ENCODE results near the gene PNPLA7. TPM values are rescaled to one million over a fixed set of nuclear protein-coding genes. Genes with fewer than 3 reads are reported as not detected.

PNPLA7 gene
- total RNA-seq, 1 experiment from 2014 or later = 3.9 TPM

- Histone ChIP-seq H3K36me3 (ENCODE audit: control insufficient read depth, insufficient read depth, low read length) (no peaks in the 10 kb centered on the region; the same call in 1 of the 2 replicates), H3K4me3 (ENCODE audit: low read depth in 2 of 2, low read length in 2 of 2) (no peak overlapping the region), H3K27ac (ENCODE audit: low read length) (no peak overlapping the region), H3K27me3 (ENCODE audit: control insufficient read depth, insufficient read depth, low read length) (no peaks in the 10 kb centered on the region), H3K9me3 (ENCODE audit: control insufficient read depth, insufficient read depth, low read depth, low read length) (no peaks in the 10 kb centered on the region), H3K4me1 (ENCODE audit: control insufficient read depth, insufficient read depth, low read length) (peaks cover 1% of the 10 kb centered on the region; the same call in 1 of the 2 replicates)
- intact Hi-C loops (cut with micrococcal nuclease; ENCODE audit: unreplicated experiment) = no loop called here
- ATAC-seq = no peak
- no peak for TF ChIP-seq CTCF (IDR thresholded peaks at IDR 0.05)
- ChIA-PET CTCF (no interaction called here), POLR2A (no interaction called here)
- no peak for DNase-seq (ENCODE audit: low read depth, low spot score)
- in situ Hi-C loops (cut with HindIII; ENCODE audit: low pct_unique_long_range_greater_than_20kb, low sequenced_read_pairs) = no loop called here
- BruUV-seq (replicated peaks) = no TSS peak
Measured at GRCh38 chr9:137564817-137565411, 14.7 kb upstream of the PNPLA7 start.

GRCh38 chr9:137564134-137564533, 13.9 kb upstream of the PNPLA7 start:
- H3K4me1 ChIP-seq (ENCODE audit: control insufficient read depth, insufficient read depth, low read length) = peaks cover 3% of the 10 kb centered on the region; the same call in 1 of the 2 replicates
- no peaks in the 10 kb centered on the region; the same call in 1 of the 2 replicates for H3K36me3 ChIP-seq (ENCODE audit: control insufficient read depth, insufficient read depth, low read length)
- ChIA-PET POLR2A (no interaction called here), CTCF (interaction anchor here (0.6 kb wide), 1 partner anchor 291 kb away, joined by 4 read pairs; no protein-coding TSS in a partner anchor)
- no peak overlapping the region for H3K27ac ChIP-seq (ENCODE audit: low read length)
- no peak for TF ChIP-seq CTCF (IDR thresholded peaks at IDR 0.05)
- no peak for TF ChIP-seq POLR2AphosphoS5 (IDR thresholded peaks at IDR 0.05; ENCODE audit: low read depth, low read length)
- no peak for TF ChIP-seq SIN3A (IDR thresholded peaks at IDR 0.05; ENCODE audit: borderline replicate concordance, insufficient read depth, low read depth, low read length)
- TF ChIP-seq TCF7L2 (IDR thresholded peaks at IDR 0.05; ENCODE audit: low read depth, low read length) = no peak
- TF ChIP-seq REST (IDR thresholded peaks at IDR 0.05; ENCODE audit: insufficient read depth in 1 of 2, low read depth in 2 of 2, low read length in 1 of 2) = no peak
- ATAC-seq (0 out of 2 replicates have a peak, but pooled peaks have one; percentile 30), DNase-seq (ENCODE audit: low read depth, low spot score) (no peak)
- no peaks in the 10 kb centered on the region for H3K27me3 ChIP-seq (ENCODE audit: control insufficient read depth, insufficient read depth, low read length)
- in situ Hi-C loops (cut with HindIII; ENCODE audit: low pct_unique_long_range_greater_than_20kb, low sequenced_read_pairs) (no loop called here), intact Hi-C loops (cut with micrococcal nuclease; ENCODE audit: unreplicated experiment) (no loop called here)
- no peak overlapping the region for H3K4me3 ChIP-seq (ENCODE audit: low read depth in 2 of 2, low read length in 2 of 2)
- H3K9me3 ChIP-seq (ENCODE audit: control insufficient read depth, insufficient read depth, low read depth, low read length) = no peaks in the 10 kb centered on the region
- BruUV-seq (replicated peaks) = no TSS peak

All from Panc1 (cell line).